ENCODE results near the gene TSPAN9. TPM values are rescaled to one million over a fixed set of nuclear protein-coding genes. Genes with fewer than 3 reads are reported as not detected.

TSPAN9 gene
- total RNA-seq, 1 donor from 2014 or later: 40.9 TPM

DNA sequence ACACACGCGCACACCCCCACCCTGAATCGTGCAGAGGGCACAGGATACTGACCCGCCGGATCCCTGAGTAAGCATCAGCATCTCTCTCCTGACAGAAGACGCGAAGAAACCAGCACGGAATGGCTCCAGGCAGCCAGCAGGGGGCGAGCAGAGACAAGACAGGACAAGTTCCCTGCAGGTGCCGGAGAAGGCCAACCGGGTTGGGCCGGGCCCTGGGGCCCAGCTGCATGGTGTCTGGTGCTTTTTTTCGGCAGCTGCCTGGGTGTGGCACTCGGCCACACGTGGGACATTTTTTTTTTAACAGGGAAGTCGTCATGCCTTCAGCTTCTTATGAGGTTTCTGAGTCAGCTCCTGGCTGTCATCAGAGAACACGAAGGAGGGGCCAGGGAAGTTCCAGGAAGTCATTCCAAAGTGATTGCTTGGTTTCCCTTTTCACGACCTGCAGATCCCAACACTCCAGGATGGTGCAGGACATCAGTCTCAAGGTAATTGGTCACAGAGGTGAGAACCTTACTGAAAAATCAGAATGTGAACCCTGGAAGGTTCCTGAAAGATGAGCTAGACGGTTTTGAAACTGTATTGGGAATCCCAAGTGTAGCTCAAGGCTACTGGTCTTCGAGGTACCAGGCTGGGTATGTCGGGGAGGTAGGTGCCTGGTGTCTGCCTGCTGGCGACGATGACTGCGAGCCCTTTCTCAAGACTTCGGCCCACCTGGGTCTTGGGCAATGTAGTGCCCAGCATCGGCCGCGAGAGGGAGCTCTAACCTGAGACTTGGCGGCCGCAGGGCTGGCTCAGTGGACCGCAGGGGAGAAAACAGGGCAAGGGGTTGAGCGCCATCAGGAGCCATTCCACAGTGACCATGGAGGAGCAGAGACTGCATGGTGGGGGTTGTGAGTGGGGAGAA is 223.0 kb downstream of the TSPAN9 start:
- Histone ChIP-seq H3K79me2 (ENCODE audit: insufficient read depth, low read length) (no peaks in the 10 kb centered on the region), H3K4me3 (ENCODE audit: insufficient read depth, low read depth, low read length) (peak overlapping the region; percentile 30), H3K9me3 (ENCODE audit: insufficient read depth, low read depth, low read length) (no peaks in the 10 kb centered on the region), H3K4me1 (ENCODE audit: insufficient read depth, low read length) (peaks cover 30% of the 10 kb centered on the region), H3K27me3 (ENCODE audit: insufficient read depth, low read length) (no peaks in the 10 kb centered on the region), H3K36me3 (ENCODE audit: insufficient read depth, low read length) (no peaks in the 10 kb centered on the region), H3K4me2 (ENCODE audit: low read length) (peak overlapping the region; percentile 84), H2AFZ (ENCODE audit: low read depth, low read length) (peak overlapping the region; percentile 14), H3K9ac (ENCODE audit: low read length) (peak overlapping the region; percentile 72), H4K20me1 (ENCODE audit: insufficient read depth, low read length) (no peaks in the 10 kb centered on the region), H3K27ac (ENCODE audit: low read depth, low read length) (peak overlapping the region; percentile 85)
- DNase-seq (ENCODE audit: low read depth): peak; percentile 95
- Mint-ChIP-seq H3K4me1 (ENCODE audit: low read depth, unreplicated experiment) (peaks cover 17% of the 10 kb centered on the region), H3K27me3 (ENCODE audit: low read depth, unreplicated experiment) (peaks cover 38% of the 10 kb centered on the region), H3K36me3 (ENCODE audit: low read depth, unreplicated experiment) (peaks cover 2% of the 10 kb centered on the region), H3K27ac (ENCODE audit: unreplicated experiment) (peak overlapping the region; percentile 99), H3K4me3 (ENCODE audit: unreplicated experiment) (peak overlapping the region; percentile 74), H3K9me3 (ENCODE audit: unreplicated experiment) (no peaks in the 10 kb centered on the region)
- TF ChIP-seq, protein P1, sequence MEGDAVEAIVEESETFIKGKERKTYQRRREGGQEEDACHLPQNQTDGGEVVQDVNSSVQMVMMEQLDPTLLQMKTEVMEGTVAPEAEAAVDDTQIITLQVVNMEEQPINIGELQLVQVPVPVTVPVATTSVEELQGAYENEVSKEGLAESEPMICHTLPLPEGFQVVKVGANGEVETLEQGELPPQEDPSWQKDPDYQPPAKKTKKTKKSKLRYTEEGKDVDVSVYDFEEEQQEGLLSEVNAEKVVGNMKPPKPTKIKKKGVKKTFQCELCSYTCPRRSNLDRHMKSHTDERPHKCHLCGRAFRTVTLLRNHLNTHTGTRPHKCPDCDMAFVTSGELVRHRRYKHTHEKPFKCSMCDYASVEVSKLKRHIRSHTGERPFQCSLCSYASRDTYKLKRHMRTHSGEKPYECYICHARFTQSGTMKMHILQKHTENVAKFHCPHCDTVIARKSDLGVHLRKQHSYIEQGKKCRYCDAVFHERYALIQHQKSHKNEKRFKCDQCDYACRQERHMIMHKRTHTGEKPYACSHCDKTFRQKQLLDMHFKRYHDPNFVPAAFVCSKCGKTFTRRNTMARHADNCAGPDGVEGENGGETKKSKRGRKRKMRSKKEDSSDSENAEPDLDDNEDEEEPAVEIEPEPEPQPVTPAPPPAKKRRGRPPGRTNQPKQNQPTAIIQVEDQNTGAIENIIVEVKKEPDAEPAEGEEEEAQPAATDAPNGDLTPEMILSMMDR (IDR thresholded peaks at IDR 0.05; ENCODE audit: insufficient read depth, low read depth, low read length): peak; percentile 93
- TF ChIP-seq EZH2 (IDR thresholded peaks at IDR 0.05; ENCODE audit: insufficient read depth, low read length): no peak
- FAIRE-seq: peak; percentile 98

DNA sequence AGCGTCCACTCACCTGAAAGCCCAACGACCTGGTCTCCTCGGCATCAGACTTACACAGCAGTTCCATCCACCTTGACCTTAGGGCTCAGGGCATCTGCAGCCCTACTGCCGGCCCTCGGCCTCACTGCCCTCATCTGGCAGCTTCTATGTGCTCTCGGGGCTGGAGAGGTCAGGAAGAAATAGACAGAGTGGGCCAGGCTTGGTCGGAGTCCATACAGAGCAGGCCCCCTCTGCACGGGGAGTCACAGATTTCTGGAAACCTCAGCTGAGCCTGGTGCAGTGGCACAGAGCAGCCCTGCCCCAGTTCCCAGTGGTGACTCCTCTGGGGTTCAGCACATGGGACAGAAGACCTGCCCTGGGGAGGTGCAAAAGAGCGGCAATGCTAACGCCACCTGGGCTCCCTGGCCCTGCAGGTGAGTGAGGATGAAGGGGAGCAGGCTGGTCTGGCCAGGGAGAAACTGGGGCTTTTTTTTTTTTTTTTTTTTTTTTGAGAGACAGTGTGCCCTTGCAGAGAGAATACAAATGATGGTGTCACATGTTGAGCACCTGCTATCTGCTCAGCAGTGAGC is 223.7 kb downstream of the TSPAN9 start:
- FAIRE-seq (no peak), DNase-seq (ENCODE audit: low read depth) (no peak)
- Mint-ChIP-seq H3K4me3 (ENCODE audit: unreplicated experiment) (no peak overlapping the region), H3K27me3 (ENCODE audit: low read depth, unreplicated experiment) (peaks cover 36% of the 10 kb centered on the region), H3K4me1 (ENCODE audit: low read depth, unreplicated experiment) (peaks cover 17% of the 10 kb centered on the region), H3K9me3 (ENCODE audit: unreplicated experiment) (no peaks in the 10 kb centered on the region), H3K27ac (ENCODE audit: unreplicated experiment) (peak overlapping the region; percentile 99), H3K36me3 (ENCODE audit: low read depth, unreplicated experiment) (peaks cover under 1% of the 10 kb centered on the region)
- Histone ChIP-seq H3K27me3 (ENCODE audit: insufficient read depth, low read length) (no peaks in the 10 kb centered on the region), H3K36me3 (ENCODE audit: insufficient read depth, low read length) (no peaks in the 10 kb centered on the region), H3K4me1 (ENCODE audit: insufficient read depth, low read length) (peaks cover 30% of the 10 kb centered on the region), H3K9me3 (ENCODE audit: insufficient read depth, low read depth, low read length) (no peaks in the 10 kb centered on the region), H3K9ac (ENCODE audit: low read length) (peak overlapping the region; percentile 72), H3K27ac (ENCODE audit: low read depth, low read length) (peak overlapping the region; percentile 85), H2AFZ (ENCODE audit: low read depth, low read length) (peak overlapping the region; percentile 14), H3K79me2 (ENCODE audit: insufficient read depth, low read length) (no peaks in the 10 kb centered on the region), H3K4me2 (ENCODE audit: low read length) (peak overlapping the region; percentile 84), H3K4me3 (ENCODE audit: insufficient read depth, low read depth, low read length) (no peak overlapping the region), H4K20me1 (ENCODE audit: insufficient read depth, low read length) (no peaks in the 10 kb centered on the region)
- TF ChIP-seq, protein P1 (IDR thresholded peaks at IDR 0.05; ENCODE audit: insufficient read depth, low read depth, low read length): no peak
- no peak for TF ChIP-seq EZH2 (IDR thresholded peaks at IDR 0.05; ENCODE audit: insufficient read depth, low read length)
